ENCODE data around the gene BLTP3A. TPM values are rescaled to one million over a fixed set of nuclear protein-coding genes. Genes with fewer than 3 reads are reported as not detected.
"Not testable (repeated sequence)": the region's sequence is repeated elsewhere in the genome, so short reads cannot be mapped to it uniquely, and the experiment has no call there.

The BLTP3A gene
- total RNA-seq, 1 donor from 2014 or later = 16.3 TPM

DNA sequence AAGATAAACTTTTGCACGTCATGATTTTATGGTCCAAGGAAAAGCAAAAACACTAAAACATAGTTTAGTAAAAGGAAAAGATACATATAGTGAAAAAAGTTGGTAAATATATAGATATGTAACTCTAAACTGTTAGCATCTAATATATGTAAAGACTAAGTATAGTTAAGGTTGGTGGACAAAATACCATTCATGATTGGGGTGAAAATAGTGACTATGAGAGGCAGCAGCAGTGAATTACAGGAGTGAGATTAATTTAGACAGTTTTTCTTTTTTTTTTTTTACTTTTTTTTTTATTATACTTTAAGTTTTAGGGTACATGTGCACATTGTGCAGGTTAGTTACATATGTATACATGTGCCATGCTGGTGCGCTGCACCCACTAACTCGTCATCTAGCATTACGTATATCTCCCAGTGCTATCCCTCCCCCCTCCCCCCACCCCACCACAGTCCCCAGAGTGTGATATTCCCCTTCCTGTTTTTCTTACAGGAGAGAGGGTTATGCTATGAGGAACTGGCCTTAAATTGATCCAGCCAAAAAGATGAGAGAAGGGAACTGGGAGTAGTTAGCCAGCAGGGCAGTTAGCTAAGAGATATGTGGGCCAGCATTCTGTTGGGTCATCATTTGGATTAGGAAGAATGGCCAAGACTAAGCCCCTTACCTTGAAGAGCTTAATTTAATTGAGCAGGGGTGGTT is 27.1 kb downstream of the BLTP3A start:
- H3K4me3 Mint-ChIP-seq (ENCODE audit: low read depth); H3K4me1 Mint-ChIP-seq (ENCODE audit: low read depth); H3K9me3 Mint-ChIP-seq; H3K27me3 Mint-ChIP-seq (ENCODE audit: low read depth); DNase-seq (ENCODE audit: low spot score); intact Hi-C loops (cut with micrococcal nuclease); H3K36me3 Mint-ChIP-seq (ENCODE audit: low read depth); H3K27ac Mint-ChIP-seq: not testable (repeated sequence)

DNA sequence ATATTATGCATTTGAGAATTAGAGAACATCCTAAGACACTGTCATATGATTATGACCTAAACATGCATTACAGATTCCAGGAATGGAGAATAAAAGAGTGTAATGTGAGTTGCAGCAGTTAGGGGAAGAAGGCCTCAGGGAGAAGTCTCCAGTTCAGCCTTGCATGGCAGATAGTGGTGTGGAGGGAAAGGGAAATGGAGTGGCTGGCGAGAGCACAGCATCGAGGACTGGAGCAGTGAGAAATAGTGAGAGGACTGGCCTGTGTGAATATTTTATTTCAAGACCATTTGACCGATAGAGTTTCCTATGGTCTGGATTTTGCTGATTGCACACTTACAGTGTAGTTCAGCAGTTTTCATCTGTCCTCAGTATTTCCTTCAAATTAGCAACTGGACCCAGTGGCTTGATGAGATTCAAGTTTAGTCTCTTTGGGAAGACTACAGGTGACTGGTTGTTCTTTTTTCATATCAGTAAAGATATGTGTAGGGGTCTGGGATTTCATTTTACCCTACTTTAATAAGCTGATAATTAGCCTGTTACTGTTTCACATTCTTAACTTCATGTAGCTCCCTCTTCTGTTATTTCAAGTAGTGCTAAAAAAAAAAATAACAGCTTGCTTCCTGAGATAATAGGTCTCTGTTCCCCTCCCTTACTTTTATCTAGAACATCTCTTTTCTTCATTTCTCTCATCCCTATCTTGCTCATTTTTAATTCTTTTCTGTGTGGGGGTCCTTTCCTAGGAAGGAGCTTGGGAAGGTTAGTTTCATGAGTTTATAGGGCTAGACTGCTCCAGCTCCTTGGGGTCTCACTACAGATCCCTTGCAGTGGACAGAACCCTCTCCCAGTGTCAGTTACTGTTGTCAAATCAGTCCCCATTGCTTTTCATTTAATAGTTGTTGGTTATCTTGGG is 27.9 kb downstream of the BLTP3A start:
- no peaks in the 10 kb centered on the region for H3K27me3 Mint-ChIP-seq (ENCODE audit: low read depth)
- no peaks in the 10 kb centered on the region for H3K9me3 Mint-ChIP-seq
- intact Hi-C loops (cut with micrococcal nuclease) = no loop called here
- no peak overlapping the region for H3K4me3 Mint-ChIP-seq (ENCODE audit: low read depth)
- H3K27ac Mint-ChIP-seq = no peak overlapping the region
- H3K36me3 Mint-ChIP-seq (ENCODE audit: low read depth) = peaks cover 10% of the 10 kb centered on the region
- DNase-seq (ENCODE audit: low spot score) = no peak
- peaks cover 8% of the 10 kb centered on the region for H3K4me1 Mint-ChIP-seq (ENCODE audit: low read depth)

DNA sequence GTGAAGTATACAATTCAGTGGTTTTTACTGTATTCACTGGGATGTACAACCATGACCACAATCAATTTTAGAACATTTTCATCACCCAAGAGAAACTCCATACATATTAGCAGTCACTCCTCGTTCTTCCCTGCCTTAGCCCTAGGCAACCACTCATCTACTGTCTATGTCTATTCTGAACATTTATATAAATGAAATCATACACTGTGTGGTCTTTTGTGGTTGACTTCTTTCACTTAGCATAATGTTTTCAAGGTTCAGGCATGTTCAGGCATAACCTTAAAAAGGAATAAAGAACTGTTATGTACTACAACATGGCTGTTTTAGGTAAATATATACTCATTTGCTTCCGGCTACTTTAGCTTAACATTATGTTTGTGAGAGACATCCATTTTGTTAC is 37.3 kb downstream of the BLTP3A start:
- Mint-ChIP-seq H3K27ac (no peak overlapping the region), H3K4me1 (ENCODE audit: low read depth) (no peaks in the 10 kb centered on the region), H3K9me3 (no peaks in the 10 kb centered on the region), H3K27me3 (ENCODE audit: low read depth) (no peaks in the 10 kb centered on the region), H3K4me3 (ENCODE audit: low read depth) (no peak overlapping the region), H3K36me3 (ENCODE audit: low read depth) (peaks cover 16% of the 10 kb centered on the region)
- DNase-seq (ENCODE audit: low spot score) = no peak
- intact Hi-C loops (cut with micrococcal nuclease) = no loop called here

DNA sequence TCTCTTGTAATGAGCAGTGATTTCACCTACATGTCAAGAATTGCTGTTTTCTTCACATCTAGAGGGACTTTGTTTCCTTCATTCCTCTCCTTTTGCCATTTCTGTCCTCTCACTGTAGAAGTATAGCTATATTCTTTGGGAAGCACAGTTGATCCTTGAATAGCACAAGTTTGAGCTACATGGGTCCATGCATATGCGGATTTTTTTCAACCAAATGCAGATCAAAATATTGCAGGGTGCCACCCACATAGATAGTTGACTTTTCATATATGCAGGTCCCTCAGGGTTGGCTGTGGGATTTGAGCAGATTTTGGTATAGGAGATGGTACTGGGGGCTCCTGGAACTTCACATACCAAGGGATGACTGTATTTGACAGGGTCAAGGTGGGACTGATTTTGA is 41.1 kb downstream of the BLTP3A start:
- H3K27ac Mint-ChIP-seq = no peak overlapping the region
- H3K9me3 Mint-ChIP-seq = no peaks in the 10 kb centered on the region
- H3K36me3 Mint-ChIP-seq (ENCODE audit: low read depth) = peaks cover 26% of the 10 kb centered on the region
- intact Hi-C loops (cut with micrococcal nuclease) = no loop called here
- no peaks in the 10 kb centered on the region for H3K4me1 Mint-ChIP-seq (ENCODE audit: low read depth)
- H3K27me3 Mint-ChIP-seq (ENCODE audit: low read depth) = no peaks in the 10 kb centered on the region
- H3K4me3 Mint-ChIP-seq (ENCODE audit: low read depth) = no peak overlapping the region
- no peak for DNase-seq (ENCODE audit: low spot score)

DNA sequence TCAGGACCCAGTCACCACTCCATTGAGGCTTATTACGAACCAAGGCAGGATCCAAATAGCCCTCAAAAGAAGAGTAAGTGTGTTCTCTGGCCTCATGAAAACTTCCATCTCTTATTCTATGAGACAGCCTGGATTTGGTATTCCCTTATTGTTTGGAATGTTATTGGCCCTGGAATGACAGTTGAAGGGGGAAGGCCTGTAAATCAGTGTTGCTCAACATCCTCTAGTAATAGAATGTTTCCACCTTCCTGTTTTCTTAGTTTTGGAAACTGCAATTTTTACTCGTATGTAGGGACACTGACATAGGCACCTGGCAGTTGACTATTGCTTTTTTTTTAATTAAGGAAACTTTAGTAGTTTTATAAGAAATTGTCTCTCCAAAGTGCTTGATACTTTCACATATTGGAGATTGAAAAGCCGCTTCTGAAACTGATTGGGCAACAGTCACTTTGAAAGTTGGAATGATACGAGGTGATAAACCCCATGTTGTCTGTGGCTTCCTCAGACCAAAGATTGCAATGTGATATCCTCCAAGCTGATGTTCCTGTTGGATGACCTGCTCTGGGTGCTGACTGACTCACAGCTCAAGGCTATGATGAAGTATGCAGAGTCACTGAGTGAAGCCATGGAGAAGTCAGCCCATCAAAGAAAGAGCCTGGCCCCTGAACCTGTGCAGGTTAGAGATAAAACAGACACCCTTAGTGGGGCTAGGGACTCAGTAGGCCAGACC is 43.1 kb downstream of the BLTP3A start:
- H3K27me3 Mint-ChIP-seq (ENCODE audit: low read depth) = no peaks in the 10 kb centered on the region
- H3K27ac Mint-ChIP-seq = no peak overlapping the region
- intact Hi-C loops (cut with micrococcal nuclease) = no loop called here
- DNase-seq (ENCODE audit: low spot score) = no peak
- H3K36me3 Mint-ChIP-seq (ENCODE audit: low read depth) = peaks cover 28% of the 10 kb centered on the region
- no peaks in the 10 kb centered on the region for H3K9me3 Mint-ChIP-seq
- no peaks in the 10 kb centered on the region for H3K4me1 Mint-ChIP-seq (ENCODE audit: low read depth)
- H3K4me3 Mint-ChIP-seq (ENCODE audit: low read depth) = no peak overlapping the region

DNA sequence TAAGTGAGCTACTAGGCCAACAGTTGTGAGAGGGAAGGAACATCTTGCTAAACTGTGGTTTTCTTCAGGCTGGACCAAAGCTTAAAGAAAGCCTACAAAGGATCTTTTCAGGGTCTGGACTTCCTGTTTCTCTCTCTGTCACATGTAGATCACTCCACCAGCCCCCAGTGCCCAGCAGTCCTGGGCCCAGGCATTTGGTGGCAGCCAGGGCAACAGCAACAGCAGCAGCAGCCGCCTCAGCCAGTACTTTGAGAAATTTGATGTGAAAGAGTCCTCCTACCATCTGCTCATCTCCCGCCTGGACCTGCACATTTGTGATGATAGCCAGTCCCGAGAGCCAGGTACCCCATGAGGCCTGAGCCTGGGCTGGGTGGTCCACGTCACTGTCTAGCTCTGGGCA is 44.1 kb downstream of the BLTP3A start:
- Mint-ChIP-seq H3K9me3 (no peaks in the 10 kb centered on the region), H3K27ac (no peak overlapping the region), H3K4me3 (ENCODE audit: low read depth) (no peak overlapping the region), H3K4me1 (ENCODE audit: low read depth) (no peaks in the 10 kb centered on the region), H3K27me3 (ENCODE audit: low read depth) (no peaks in the 10 kb centered on the region), H3K36me3 (ENCODE audit: low read depth) (peaks cover 28% of the 10 kb centered on the region)
- intact Hi-C loops (cut with micrococcal nuclease) = no loop called here
- no peak for DNase-seq (ENCODE audit: low spot score)

DNA sequence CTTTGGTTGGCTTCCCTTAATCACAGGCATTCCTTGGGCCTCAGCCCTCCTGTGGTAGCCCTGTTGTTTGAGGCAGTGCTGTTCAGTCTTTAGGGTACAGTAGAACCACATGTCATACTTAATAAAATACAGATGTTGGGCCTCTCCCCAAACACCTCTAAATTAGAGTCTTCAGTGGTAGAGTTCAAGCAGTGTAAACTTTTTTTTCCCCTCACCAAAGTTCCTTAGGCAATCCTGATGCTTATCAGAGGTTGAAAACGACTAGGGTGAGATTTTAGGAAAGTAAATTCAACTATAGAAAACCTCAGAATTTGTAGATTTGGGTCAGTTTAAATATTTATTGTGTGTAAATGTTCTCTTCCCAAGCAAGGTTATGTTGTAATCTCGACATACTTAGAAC is 44.6 kb downstream of the BLTP3A start:
- Mint-ChIP-seq H3K9me3 (no peaks in the 10 kb centered on the region), H3K27me3 (ENCODE audit: low read depth) (no peaks in the 10 kb centered on the region), H3K4me1 (ENCODE audit: low read depth) (no peaks in the 10 kb centered on the region), H3K36me3 (ENCODE audit: low read depth) (peaks cover 28% of the 10 kb centered on the region), H3K27ac (no peak overlapping the region), H3K4me3 (ENCODE audit: low read depth) (no peak overlapping the region)
- intact Hi-C loops (cut with micrococcal nuclease) = no loop called here
- no peak for DNase-seq (ENCODE audit: low spot score)

DNA sequence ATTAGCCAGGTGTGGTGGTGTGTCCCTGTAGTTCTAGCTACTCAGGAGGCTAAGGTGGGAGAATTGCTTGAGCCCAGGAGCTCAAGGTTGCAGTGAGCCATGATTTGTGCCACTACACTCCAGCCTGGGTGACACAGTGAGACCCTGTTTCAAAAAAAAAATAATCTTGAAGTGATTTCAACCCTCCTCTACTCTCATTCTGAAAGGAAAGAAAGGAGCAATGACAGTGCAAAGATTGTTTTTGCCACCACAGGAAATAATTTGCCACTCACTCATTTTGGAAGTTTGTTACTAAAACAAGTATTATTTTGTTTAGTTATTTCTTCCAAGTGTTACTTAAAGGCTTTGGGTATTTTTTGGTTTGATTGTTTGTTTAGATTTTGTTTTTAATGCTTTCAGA is 45.6 kb downstream of the BLTP3A start:
- H3K4me1 Mint-ChIP-seq (ENCODE audit: low read depth) = no peaks in the 10 kb centered on the region
- no peaks in the 10 kb centered on the region for H3K27me3 Mint-ChIP-seq (ENCODE audit: low read depth)
- H3K36me3 Mint-ChIP-seq (ENCODE audit: low read depth) = peaks cover 28% of the 10 kb centered on the region
- H3K4me3 Mint-ChIP-seq (ENCODE audit: low read depth) = no peak overlapping the region
- no peak overlapping the region for H3K27ac Mint-ChIP-seq
- intact Hi-C loops (cut with micrococcal nuclease) = no loop called here
- no peak for DNase-seq (ENCODE audit: low spot score)
- no peaks in the 10 kb centered on the region for H3K9me3 Mint-ChIP-seq

DNA sequence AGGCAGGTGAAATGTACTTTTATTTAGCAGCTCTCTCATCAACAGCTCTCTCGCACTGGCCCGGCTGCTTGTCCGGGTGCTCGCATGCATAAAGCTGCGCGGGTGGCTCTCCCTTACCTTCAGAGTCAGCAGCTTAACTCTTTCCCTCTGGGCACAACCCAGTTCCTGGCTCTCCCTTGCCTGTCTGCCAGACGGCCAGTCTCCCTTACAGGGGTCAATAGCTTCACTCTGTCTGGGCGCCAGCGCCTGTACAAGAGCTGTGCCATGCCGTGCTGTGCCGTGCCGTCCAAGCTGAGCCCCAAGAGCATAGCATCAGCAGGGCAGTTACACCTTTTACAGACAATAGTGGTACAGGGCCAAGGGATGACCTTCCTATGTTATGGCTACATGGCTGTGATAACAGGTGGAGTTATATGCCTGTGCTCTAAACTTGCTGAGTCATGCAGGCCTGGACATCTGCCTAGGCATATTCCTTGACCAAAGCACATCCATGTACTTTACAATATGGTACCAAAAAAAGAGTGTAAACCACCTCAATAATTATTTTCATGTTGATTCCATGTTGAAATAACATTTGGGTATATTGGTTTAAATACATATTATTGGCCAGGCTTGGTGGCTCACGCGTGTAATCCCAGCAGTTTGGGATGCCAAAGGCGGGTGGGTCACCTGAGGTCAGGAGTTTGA is 47.9 kb downstream of the BLTP3A start:
- no peaks in the 10 kb centered on the region for H3K9me3 Mint-ChIP-seq
- H3K27ac Mint-ChIP-seq = no peak overlapping the region

More for the DNA sequence above, 47.9 kb downstream of the BLTP3A start:
- H3K4me1 Mint-ChIP-seq (ENCODE audit: low read depth) = no peaks in the 10 kb centered on the region
- H3K4me3 Mint-ChIP-seq (ENCODE audit: low read depth) = no peak overlapping the region
- H3K36me3 Mint-ChIP-seq (ENCODE audit: low read depth) = peaks cover 27% of the 10 kb centered on the region
- intact Hi-C loops (cut with micrococcal nuclease) = no loop called here
- H3K27me3 Mint-ChIP-seq (ENCODE audit: low read depth) = no peaks in the 10 kb centered on the region
- no peak for DNase-seq (ENCODE audit: low spot score)

Other genes with a start within 250 kb of the BLTP3A start
- gene SPDEF, start 235.8 kb upstream of the BLTP3A start, total RNA-seq = 0.09 and 0.16 TPM in 2 replicates
- gene ILRUN, start 95.3 kb upstream of the BLTP3A start, total RNA-seq = 68.7 and 72.9 TPM in 2 replicates
- gene SNRPC, start 34.6 kb upstream of the BLTP3A start, total RNA-seq = 163 and 166 TPM in 2 replicates
- 31.6 and 34.0 TPM in 2 replicates for gene TAF11, start 96.0 kb downstream of the BLTP3A start, total RNA-seq
- 7.3 and 8.0 TPM in 2 replicates for gene ANKS1A, start 97.2 kb downstream of the BLTP3A start, total RNA-seq

All from activated T-helper 2 cell treated with anti-CD3 and anti-CD28 coated beads, Interferon-gamma antibody, Interleukin-2, Interleukin-4, amounts not matched to agents 10 μg/mL and 5 μg/mL and 100 μg/mL, durations not matched to agents 14 hours and 24 hours and 36 hours (primary cell).